IMR-90 (cell line): ENCODE results near the gene PXDC1. TPM values are rescaled to one million over a fixed set of nuclear protein-coding genes. Genes with fewer than 3 reads are reported as not detected.

ENCODE experiments used
- ATAC-seq: fragments of 200-7000 bp; cut with Tn5 transposase; 2 replicates; pipeline ENCODE4 v1.9.1; 2020; ENCODE audit warnings: low read depth, mild to moderate bottlenecking, moderate library complexity
- BruUV-seq: library from RNA; stranded (reverse); fragments of 400-500 nt; replicated peaks from 2 replicates; lab custom pipeline; 2021; lab: Mats Ljungman, UMichigan
- CTCF ChIA-PET: fragments of 300-600 bp; formaldehyde crosslinking; extraction: SDS; loops from one replicate; lab custom pipeline; 2021; ENCODE audit warnings: antibody characterized with exemption; lab: Yijun Ruan, JAX
- POLR2A ChIA-PET: fragments of 300-600 bp; sonication (Branson Sonifier 250); formaldehyde crosslinking; loops from one replicate; lab custom pipeline; 2022; ENCODE audit warnings: antibody characterized with exemption; ENCODE audit not compliant: unreplicated experiment; lab: Charles Lee
- DNase-seq: peaks from one replicate; pipeline ENCODE4 v3.0.0; 2013
- H2AFZ ChIP-seq: replicated peaks from 2 replicates; pipeline ENCODE3; 2013; ENCODE audit warnings: low read length, mild to moderate bottlenecking; ENCODE audit not compliant: poor library complexity
- H2AK5ac ChIP-seq: 2 replicates; pipeline ENCODE4 v1.6.1; 2013; ENCODE audit warnings: low read depth, low read length, inconsistent platforms
- H2AK9ac ChIP-seq: replicated peaks from 2 replicates; pipeline ENCODE3; 2013; ENCODE audit warnings: mild to moderate bottlenecking, low read depth, low read length, moderate library complexity; ENCODE audit not compliant: poor library complexity
- H2BK120ac ChIP-seq: 2 replicates; pipeline ENCODE4 v1.6.1; 2013; ENCODE audit warnings: low read depth, low read length, inconsistent platforms
- H2BK15ac ChIP-seq: 3 replicates; pipeline ENCODE4 v1.6.1; 2013; ENCODE audit warnings: low read depth, low read length, inconsistent platforms
- H2BK20ac ChIP-seq: 2 replicates; pipeline ENCODE4 v1.6.1; 2013; ENCODE audit warnings: low read depth, mild to moderate bottlenecking, inconsistent platforms, low read length, moderate library complexity
- H2BK5ac ChIP-seq: 2 replicates; pipeline ENCODE4 v1.6.1; 2013; ENCODE audit warnings: mild to moderate bottlenecking, low read depth, low read length, inconsistent platforms; ENCODE audit not compliant: poor library complexity, severe bottlenecking
- H3K14ac ChIP-seq: replicated peaks from 2 replicates; pipeline ENCODE4 v1.6.1; 2013; ENCODE audit warnings: low read depth, low read length, inconsistent platforms
- H3K18ac ChIP-seq: 2 replicates; pipeline ENCODE4 v1.6.1; 2013; ENCODE audit warnings: low read depth, low read length, control low read depth
- H3K23ac ChIP-seq: 2 replicates; pipeline ENCODE4 v1.6.1; 2013; ENCODE audit warnings: low read depth, low read length, inconsistent platforms
- H3K27ac ChIP-seq: 2 replicates; pipeline ENCODE4 v1.5.1; 2013; ENCODE audit warnings: mild to moderate bottlenecking, control low read depth, low read length; ENCODE audit not compliant: insufficient read depth
- H3K27me3 ChIP-seq: 2 replicates; pipeline ENCODE4 v1.6.1; 2013; ENCODE audit warnings: low read length; ENCODE audit not compliant: control insufficient read depth, insufficient read depth
- H3K36me3 ChIP-seq: 2 replicates; pipeline ENCODE4 v1.6.1; 2013; ENCODE audit warnings: low read length, mixed read lengths; ENCODE audit not compliant: control insufficient read depth, insufficient read depth
- H3K4ac ChIP-seq: 2 replicates; pipeline ENCODE4 v1.6.1; 2013; ENCODE audit warnings: low read depth, low read length, inconsistent platforms
- H3K4me1 ChIP-seq: 2 replicates; pipeline ENCODE4 v1.6.1; 2013; ENCODE audit warnings: low read length, mixed read lengths; ENCODE audit not compliant: control insufficient read depth, insufficient read depth
- H3K4me2 ChIP-seq: 2 replicates; pipeline ENCODE4 v1.6.1; 2013; ENCODE audit warnings: low read depth, mild to moderate bottlenecking, control low read depth, low read length, moderate library complexity
- H3K4me3 ChIP-seq: 2 replicates; pipeline ENCODE4 v1.5.1; 2013; ENCODE audit warnings: low read depth, mild to moderate bottlenecking, control low read depth, low read length, moderate library complexity; ENCODE audit not compliant: insufficient read depth
- H3K56ac ChIP-seq: 2 replicates; pipeline ENCODE4 v1.6.1; 2013; ENCODE audit warnings: low read length, inconsistent platforms; ENCODE audit not compliant: insufficient read depth; ENCODE audit errors: extremely low read depth
- H3K79me1 ChIP-seq, 2 experiments: 2 replicates each; pipeline ENCODE4 v1.6.1; 2013; ENCODE audit warnings: low read length in 2 of 2, inconsistent platforms in 1 of 2, low read depth in 1 of 2
- H3K9ac ChIP-seq: 2 replicates; pipeline ENCODE4 v1.6.1; 2013; ENCODE audit warnings: low read depth, low read length, control low read depth
- H3K9me1 ChIP-seq: 2 replicates; pipeline ENCODE4 v1.6.1; 2013; ENCODE audit warnings: low read length, inconsistent platforms; ENCODE audit not compliant: insufficient read depth
- H3K9me3 ChIP-seq: 2 replicates; pipeline ENCODE4 v1.6.1; 2013; ENCODE audit warnings: low read length; ENCODE audit not compliant: control insufficient read depth, insufficient read depth
- H4K20me1 ChIP-seq: 2 replicates; pipeline ENCODE4 v1.6.1; 2013; ENCODE audit warnings: low read length, inconsistent platforms; ENCODE audit not compliant: insufficient read depth
- H4K5ac ChIP-seq: 2 replicates; pipeline ENCODE4 v1.6.1; 2013; ENCODE audit warnings: mild to moderate bottlenecking, low read depth, low read length, control low read depth
- H4K8ac ChIP-seq, 2 experiments: 2 replicates each; pipeline ENCODE4 v1.6.1; 2013; ENCODE audit warnings: low read depth in 2 of 2, low read length in 2 of 2, control low read depth in 1 of 2, inconsistent platforms in 1 of 2
- H4K91ac ChIP-seq: 2 replicates; pipeline ENCODE4 v1.6.1; 2013; ENCODE audit warnings: low read depth, low read length, inconsistent platforms; ENCODE audit not compliant: insufficient read depth
- BHLHE40 ChIP-seq: fragments of 150-350 bp; IDR thresholded peaks from 2 replicates; pipeline ENCODE4 v1.6.1; 2016; ENCODE audit warnings: mild to moderate bottlenecking, low read depth, low read length
- CTCF ChIP-seq: conservative IDR thresholded peaks from 2 replicates; pipeline ENCODE4 v1.5.1; 2012; ENCODE audit warnings: mild to moderate bottlenecking, low read depth, low read length, improper control_type of control experiment
- ELK1 ChIP-seq: fragments of 150-350 bp; IDR thresholded peaks from 2 replicates; pipeline ENCODE4 v1.6.1; 2016; ENCODE audit warnings: low read depth, mild to moderate bottlenecking, low read length, moderate library complexity, borderline replicate concordance
- FOS ChIP-seq: fragments of 150-350 bp; IDR thresholded peaks from 2 replicates; pipeline ENCODE4 v1.6.1; 2016; ENCODE audit warnings: low read depth, low read length
- MAFK ChIP-seq: IDR thresholded peaks from 2 replicates; pipeline ENCODE4 v1.6.1; 2012; ENCODE audit warnings: low read depth, low read length, improper control_type of control experiment
- MAZ ChIP-seq: IDR thresholded peaks from 2 replicates; pipeline ENCODE4 v1.6.1; 2012; ENCODE audit warnings: low read depth, mild to moderate bottlenecking, low read length, improper control_type of control experiment, moderate library complexity, borderline replicate concordance
- MXI1 ChIP-seq: IDR thresholded peaks from 2 replicates; pipeline ENCODE4 v1.6.1; 2012; ENCODE audit warnings: low read depth, mild to moderate bottlenecking, low read length, moderate library complexity, borderline replicate concordance
- RAD21 ChIP-seq: IDR thresholded peaks from 2 replicates; pipeline ENCODE4 v1.6.1; 2012; ENCODE audit warnings: low read length, improper control_type of control experiment
- RCOR1 ChIP-seq: IDR thresholded peaks from 2 replicates; pipeline ENCODE4 v1.6.1; 2012; ENCODE audit warnings: mild to moderate bottlenecking, low read length, improper control_type of control experiment; ENCODE audit not compliant: insufficient replicate concordance
- RFX5 ChIP-seq: IDR thresholded peaks from 2 replicates; pipeline ENCODE4 v1.8.0; 2012; ENCODE audit warnings: low read depth, mild to moderate bottlenecking, low read length, moderate library complexity
- USF2 ChIP-seq: fragments of 150-350 bp; IDR thresholded peaks from 2 replicates; pipeline ENCODE4 v1.6.1; 2017; ENCODE audit warnings: mild to moderate bottlenecking, antibody characterized with exemption, low read length, low read depth
- WGBS, 2 experiments: methylation state at CpG; one replicate each; pipeline versions ENCODE4 v1.1.5 to v1.1.7; 2013; ENCODE audit warnings: missing lambda C conversion rate in 2 of 2; ENCODE audit not compliant: insufficient read length in 1 of 2; ENCODE audit errors: extremely low coverage in 2 of 2; 5-methylcytosine and 5-hydroxymethylcytosine counted together
- dilution Hi-C: fragments of 300-500 bp; cut with HindIII; formaldehyde crosslinking; loops from one replicate; pipeline ENCODE4 v1.14.3; 2018; ENCODE audit warnings: low sequenced_read_pairs; ENCODE audit not compliant: unreplicated experiment
- in situ Hi-C: fragments of 300-500 bp; cut with MboI; formaldehyde crosslinking; loops from 3 replicates; pipeline ENCODE4 v1.14.3; 2019; ENCODE audit warnings: low sequenced_read_pairs, inconsistent platforms, mixed read lengths
- intact Hi-C: fragments of 100-400 bp; cut with micrococcal nuclease; formaldehyde crosslinking; loops from 2 replicates; pipeline ENCODE4 v1.10.0; 2022
- polyA plus RNA-seq, 3 experiments: library from polyadenylated mRNA; depleted of rRNA; stranded (reverse); fragments of >200 nt; gene quantifications; 2 replicates each; pipeline ENCODE4 v1.2.3, GENCODE V29; 2012; ENCODE audit warnings: low replicate concordance in 1 of 3
- total RNA-seq: library from RNA; depleted of rRNA; stranded (reverse); fragments of >200 nt; gene quantifications from 2 replicates; pipeline ENCODE4 v1.2.3, GENCODE V29; 2012

The PXDC1 gene
- total and polyA plus RNA-seq, 2 of the 4 experiments (the other 2 are of a cell fraction): 63.3 to 72.2 TPM

GRCh38 chr6:3699231-3699630, 52.3 kb downstream of the PXDC1 start:
- Histone ChIP-seq H4K91ac (no peak overlapping the region), H2BK15ac (0 out of 3 replicates have a peak overlapping the region, but pooled peaks have one; percentile 38), H2AK5ac (0 out of 2 replicates have a peak overlapping the region, but pooled peaks have one; percentile 35), H3K27me3 (peaks cover 8% of the 10 kb centered on the region), H3K4ac (no peak overlapping the region), H3K18ac (no peak overlapping the region), H3K9me1 (0 out of 2 replicates have a peak, but pooled peaks cover 3% of the 10 kb centered on the region), H3K9ac (no peak overlapping the region), H3K4me1 (peaks cover 10% of the 10 kb centered on the region), H4K20me1 (peaks cover 8% of the 10 kb centered on the region; the same call in 1 of the 2 replicates), H4K5ac (no peak overlapping the region), H2AK9ac (no peak overlapping the region), H2BK5ac (no peak overlapping the region), H3K27ac (no peak overlapping the region), H3K14ac (no peak overlapping the region), H2BK20ac (no peak overlapping the region), H2AFZ (no peak overlapping the region), H4K8ac (no peak overlapping the region), H3K9me3 (0 out of 2 replicates have a peak, but pooled peaks cover 2% of the 10 kb centered on the region), H3K4me2 (no peak overlapping the region), H3K79me1 (no peaks in the 10 kb centered on the region), H3K23ac (no peak overlapping the region), H3K36me3 (no peaks in the 10 kb centered on the region), H3K4me3 (no peak overlapping the region), H3K56ac (no peak overlapping the region), H2BK120ac (no peak overlapping the region)
- in situ Hi-C loops: no loop called here
- dilution Hi-C loops: no loop called here
- no peak for ATAC-seq
- TF ChIP-seq CTCF (no peak), MAZ (no peak), MAFK (no peak), RFX5 (no peak), RCOR1 (no peak), RAD21 (no peak), MXI1 (no peak), FOS (no peak), BHLHE40 (no peak), USF2 (no peak), ELK1 (no peak)
- intact Hi-C loops: no loop called here
- WGBS, 2 experiments: 92% methylated on average over 3 of the region's 3 CpGs; no CpG with 5 or more reads in 1 of the 2 experiments
- ChIA-PET CTCF (no interaction called here), POLR2A (no interaction called here)
- no TSS peak for BruUV-seq
- no peak for DNase-seq
